Measurements from ENCODE around the gene SCUBE1. TPM values are rescaled to one million over a fixed set of nuclear protein-coding genes. Genes with fewer than 3 reads are reported as not detected.
A peak's percentile ranks its signal among the peaks of the same experiment; 100 is the strongest.
"Not testable (repeated sequence)": the region's sequence is repeated elsewhere in the genome, so short reads cannot be mapped to it uniquely, and the experiment has no call there.

SCUBE1 gene
- total RNA-seq, 2 donors from 2014 or later, result 3.8 to 5.8 TPM

- intact Hi-C loops (cut with DNase I, micrococcal nuclease), result no loop called here
- DNase-seq (no peak), ATAC-seq (no peak)
Observed at GRCh38 chr22:43292630-43293018, 50.5 kb downstream of the SCUBE1 start.

GRCh38 chr22:43291381-43291780 lies 51.8 kb downstream of the SCUBE1 start:
- intact Hi-C loops (cut with DNase I, micrococcal nuclease), result no loop called here
- DNase-seq (no peak), ATAC-seq (no peak)

- intact Hi-C loops (cut with DNase I, micrococcal nuclease), result no loop called here
- no peak for ATAC-seq
- DNase-seq, result no peak
Observed at GRCh38 chr22:43289976-43290721, 53.0 kb downstream of the SCUBE1 start.

- intact Hi-C loops (cut with DNase I, micrococcal nuclease), result no loop called here
- DNase-seq (no peak), ATAC-seq (no peak)
Observed at GRCh38 chr22:43289531-43289963, 53.6 kb downstream of the SCUBE1 start.

- intact Hi-C loops (cut with DNase I, micrococcal nuclease), result no loop called here
- ATAC-seq, result peak; percentile 29
Observed at GRCh38 chr22:43288807-43289420, 54.3 kb downstream of the SCUBE1 start.

GRCh38 chr22:43288378-43288777 lies 54.8 kb downstream of the SCUBE1 start:
- intact Hi-C loops (cut with DNase I, micrococcal nuclease), result no loop called here
- ATAC-seq (no peak), DNase-seq (no peak)

More at GRCh38 chr22:43288807-43289420, 54.3 kb downstream of the SCUBE1 start:
- DNase-seq, result no peak

GRCh38 chr22:43287441-43287840 lies 55.7 kb downstream of the SCUBE1 start:
- ATAC-seq (no peak), DNase-seq (no peak)
- intact Hi-C loops (cut with DNase I, micrococcal nuclease), result no loop called here

- ATAC-seq, result no peak
- no peak for DNase-seq
- intact Hi-C loops (cut with DNase I, micrococcal nuclease), result no loop called here
Observed at GRCh38 chr22:43281394-43281793, 61.8 kb downstream of the SCUBE1 start.

GRCh38 chr22:43280523-43280886 lies 62.7 kb downstream of the SCUBE1 start:
- intact Hi-C loops (cut with DNase I, micrococcal nuclease), result not testable (repeated sequence)

GRCh38 chr22:43279867-43280522 lies 63.2 kb downstream of the SCUBE1 start:
- DNase-seq (no peak), ATAC-seq (no peak)
- intact Hi-C loops (cut with DNase I, micrococcal nuclease), result no loop called here

More at GRCh38 chr22:43280523-43280886, 62.7 kb downstream of the SCUBE1 start:
- not testable (repeated sequence) for DNase-seq, ATAC-seq

GRCh38 chr22:43277987-43278601 lies 65.1 kb downstream of the SCUBE1 start:
- no peak for DNase-seq
- intact Hi-C loops (cut with DNase I, micrococcal nuclease), result no loop called here
- peak; percentile 89 for ATAC-seq

- intact Hi-C loops (cut with DNase I, micrococcal nuclease), result no loop called here
- DNase-seq (no peak), ATAC-seq (no peak)
Observed at GRCh38 chr22:43277091-43277490, 66.1 kb downstream of the SCUBE1 start.

- no peak for ATAC-seq
- no peak for DNase-seq
- intact Hi-C loops (cut with DNase I, micrococcal nuclease), result no loop called here
Observed at GRCh38 chr22:43276321-43276720, 66.9 kb downstream of the SCUBE1 start.

GRCh38 chr22:43275545-43276317 lies 67.4 kb downstream of the SCUBE1 start:
- intact Hi-C loops (cut with DNase I, micrococcal nuclease), result no loop called here
- no peak for ATAC-seq
- DNase-seq, result no peak

- no peak for DNase-seq
- intact Hi-C loops (cut with DNase I, micrococcal nuclease), result loop anchor here in 1 of 2 donors (5.0 kb wide), 2 partner anchors 73 to 113 kb away; no protein-coding TSS in a partner anchor
Observed at GRCh38 chr22:43274595-43275240, 68.5 kb downstream of the SCUBE1 start.

GRCh38 chr22:43273902-43274484 lies 69.2 kb downstream of the SCUBE1 start:
- ATAC-seq (peak; percentile 71), DNase-seq (no peak)
- intact Hi-C loops (cut with DNase I, micrococcal nuclease), result loop anchor here in 1 of 2 donors (5.0 kb wide), 2 partner anchors 73 to 113 kb away; no protein-coding TSS in a partner anchor

More at GRCh38 chr22:43274595-43275240, 68.5 kb downstream of the SCUBE1 start:
- no peak for ATAC-seq

- ATAC-seq, result peak; percentile 15
- intact Hi-C loops (cut with DNase I, micrococcal nuclease), result loop anchor here in 1 of 2 donors (5.0 kb wide), 2 partner anchors 74 to 114 kb away; no protein-coding TSS in a partner anchor
- no peak for DNase-seq
Observed at GRCh38 chr22:43272869-43273318, 70.3 kb downstream of the SCUBE1 start.
